Testis (tissue), 2 donors: ENCODE measurements around the gene DMPK.

Experiments used
- CTCF ChIP-seq, 3 experiments: fragments of 450-650 bp in 2 of 3; fragments of 200-600 bp in 1 of 3; sonication (generic) in 1 of 3; IDR thresholded peaks; one replicate each; pipeline ENCODE4 v1.5.1; 2016 to 2019; ENCODE audit warnings: antibody characterized with exemption in 3 of 3, mild to moderate bottlenecking in 2 of 3, moderate library complexity in 1 of 3
- POLR2A ChIP-seq: fragments of 450-650 bp; IDR thresholded peaks from one replicate; pipeline ENCODE4 v1.6.1; 2017; ENCODE audit warnings: antibody characterized with exemption, mild to moderate bottlenecking, moderate library complexity

- TF ChIP-seq CTCF (IDR thresholded peaks at IDR 0.05) (no peak), POLR2A (no peak)
Measured at GRCh38 chr19:45764945-45765701, 17.2 kb downstream of the DMPK start.
